Psoas muscle (tissue), 8 donors: Measurements from ENCODE around the gene DISC1. TPM values are rescaled to one million over a fixed set of nuclear protein-coding genes. Genes with fewer than 3 reads are reported as not detected.

Experiments
- ATAC-seq, 4 donors: fragments of 200-7000 bp; cut with Tn5 transposase; one replicate each; pipeline ENCODE4 v1.9.1; 2020; ENCODE audit warnings: moderate library complexity in 3 of 4, mild to moderate bottlenecking in 2 of 4
- DNase-seq, 2 donors: peaks; one replicate each; pipeline ENCODE4 v3.0.0-alpha.2; 2020
- H3K27ac ChIP-seq: fragments of 200-600 bp; one replicate; pipeline ENCODE4 v1.8.0; 2022
- H3K27me3 ChIP-seq, 3 donors: fragments of 200-600 bp in 1 of 3; one replicate each; pipeline versions ENCODE4 v1.6.1 to v1.8.0; 2013 to 2022; ENCODE audit warnings: low read length in 2 of 3, mild to moderate bottlenecking in 2 of 3, moderate library complexity in 1 of 3; ENCODE audit not compliant: insufficient read depth in 3 of 3
- H3K36me3 ChIP-seq, 2 donors: fragments of 200-600 bp in 1 of 2; one replicate each; pipeline versions ENCODE4 v1.6.1 to v1.8.0; 2013 to 2022; ENCODE audit warnings: low read depth in 1 of 2, mild to moderate bottlenecking in 1 of 2, moderate library complexity in 1 of 2; ENCODE audit not compliant: insufficient read depth in 1 of 2
- H3K4me1 ChIP-seq: fragments of 200-600 bp; one replicate; pipeline ENCODE4 v1.8.0; 2022
- H3K4me3 ChIP-seq: fragments of 200-600 bp; one replicate; pipeline ENCODE4 v1.8.0; 2022; ENCODE audit warnings: mild to moderate bottlenecking
- H3K9me3 ChIP-seq: fragments of 200-600 bp; one replicate; pipeline ENCODE4 v1.8.0; 2022
- WGBS, 3 donors: extraction: QIAGEN DNeasy Blood & Tissue Kit; methylation state at CpG; one replicate each; pipeline versions ENCODE4 v1.1.6 to v1.1.7; 2013; 5-methylcytosine and 5-hydroxymethylcytosine counted together
- intact Hi-C, 2 donors: fragments of 100-400 bp; cut with DNase I; formaldehyde crosslinking; loops; one replicate each; pipeline versions ENCODE4 v1.11.0 to v1.14.2; 2022
- polyA plus RNA-seq, 3 donors: library from polyadenylated mRNA; stranded (reverse); fragments of 200-250 nt; gene quantifications; one replicate each; pipeline ENCODE4 v1.2.3, GENCODE V29; 2013
- total RNA-seq, 4 donors: library from RNA; stranded (reverse); fragmentation: NEBNext Ultra II Directional in 2 of 4; extraction: Animal tissue kit (Norgen Biotek cat#: 25700) in 2 of 4; gene quantifications; one replicate each; pipeline versions ENCODE4 v1.2.1 to v1.2.4, GENCODE V29; 2021 to 2023
- TF ChIP-seq, protein P1 (sequence below): fragments of 200-600 bp; IDR thresholded peaks from one replicate; pipeline ENCODE4 v1.8.0; 2022; ENCODE audit warnings: antibody characterized with exemption
- donor health status: healthy with polysubstance abuse.
- donor health status: DM: no; HTN: no; CAD: no; lungs with moderate emphysema.
- donor health status: Bipolar disorder and iron deficiency.
- donor health status: healthy.
- donor health status: DM: yes; HTN: yes; CAD: no.
- donor health status: DM: no; HTN: no; CAD: no.
- donor health status: DM: no; HTN: no; CAD: no.
- donor health status: DM: yes; HTN: yes; CAD: no.

Gene DISC1
- total and polyA plus RNA-seq, 7 donors = 0.35 to 2.8 (median 1.6) TPM

DNA sequence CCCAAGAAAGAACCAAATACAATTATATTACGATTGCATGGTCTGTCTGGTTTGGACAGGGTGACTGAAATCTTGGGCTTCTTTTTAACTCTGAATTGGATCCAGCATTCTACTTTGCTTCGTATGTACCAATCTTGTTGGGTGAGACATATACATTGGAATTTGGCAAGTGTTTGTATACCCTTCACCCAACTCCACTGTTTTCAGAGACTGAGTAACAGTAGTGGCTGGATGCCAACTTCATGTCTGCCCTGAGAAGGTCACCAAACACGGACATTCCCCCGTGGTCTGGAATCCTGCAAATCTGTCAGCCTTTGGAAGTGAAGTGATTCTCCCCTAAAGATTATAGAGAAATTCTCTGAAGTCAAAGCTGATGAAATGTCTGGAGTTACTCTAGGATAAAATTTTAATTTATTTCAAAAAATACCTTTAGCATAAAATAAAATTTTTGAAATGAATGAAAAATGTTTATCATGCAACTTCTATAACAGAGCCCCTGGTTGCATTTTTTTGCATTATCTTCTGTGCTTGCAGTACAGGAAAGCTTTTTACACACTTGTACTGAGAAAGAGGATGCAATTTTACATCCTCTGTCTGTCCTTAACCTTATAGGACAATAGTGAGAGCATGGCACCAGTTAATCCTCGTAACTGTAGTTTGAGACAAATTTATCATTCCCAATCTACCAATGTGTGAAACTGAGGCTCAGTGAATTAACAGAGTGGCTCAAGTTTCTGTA is 201.8 kb downstream of the DISC1 start:
- ATAC-seq (peak in 3 of 4 donors; percentile 19 to 63 (median 40)), DNase-seq (no peak)
- intact Hi-C loops = no loop called here
- whole genome bisulfite sequencing, 3 donors = 44 to 49% (median 48%) methylated on average over 5 of the region's 5 CpGs
- Histone ChIP-seq H3K36me3 (no peaks in the 10 kb centered on the region), H3K27me3 (no peaks in the 10 kb centered on the region), H3K4me1 (no peaks in the 10 kb centered on the region), H3K4me3 (no peak overlapping the region), H3K9me3 (no peaks in the 10 kb centered on the region), H3K27ac (no peak overlapping the region)
- TF ChIP-seq, protein P1, sequence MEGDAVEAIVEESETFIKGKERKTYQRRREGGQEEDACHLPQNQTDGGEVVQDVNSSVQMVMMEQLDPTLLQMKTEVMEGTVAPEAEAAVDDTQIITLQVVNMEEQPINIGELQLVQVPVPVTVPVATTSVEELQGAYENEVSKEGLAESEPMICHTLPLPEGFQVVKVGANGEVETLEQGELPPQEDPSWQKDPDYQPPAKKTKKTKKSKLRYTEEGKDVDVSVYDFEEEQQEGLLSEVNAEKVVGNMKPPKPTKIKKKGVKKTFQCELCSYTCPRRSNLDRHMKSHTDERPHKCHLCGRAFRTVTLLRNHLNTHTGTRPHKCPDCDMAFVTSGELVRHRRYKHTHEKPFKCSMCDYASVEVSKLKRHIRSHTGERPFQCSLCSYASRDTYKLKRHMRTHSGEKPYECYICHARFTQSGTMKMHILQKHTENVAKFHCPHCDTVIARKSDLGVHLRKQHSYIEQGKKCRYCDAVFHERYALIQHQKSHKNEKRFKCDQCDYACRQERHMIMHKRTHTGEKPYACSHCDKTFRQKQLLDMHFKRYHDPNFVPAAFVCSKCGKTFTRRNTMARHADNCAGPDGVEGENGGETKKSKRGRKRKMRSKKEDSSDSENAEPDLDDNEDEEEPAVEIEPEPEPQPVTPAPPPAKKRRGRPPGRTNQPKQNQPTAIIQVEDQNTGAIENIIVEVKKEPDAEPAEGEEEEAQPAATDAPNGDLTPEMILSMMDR = no peak

DNA sequence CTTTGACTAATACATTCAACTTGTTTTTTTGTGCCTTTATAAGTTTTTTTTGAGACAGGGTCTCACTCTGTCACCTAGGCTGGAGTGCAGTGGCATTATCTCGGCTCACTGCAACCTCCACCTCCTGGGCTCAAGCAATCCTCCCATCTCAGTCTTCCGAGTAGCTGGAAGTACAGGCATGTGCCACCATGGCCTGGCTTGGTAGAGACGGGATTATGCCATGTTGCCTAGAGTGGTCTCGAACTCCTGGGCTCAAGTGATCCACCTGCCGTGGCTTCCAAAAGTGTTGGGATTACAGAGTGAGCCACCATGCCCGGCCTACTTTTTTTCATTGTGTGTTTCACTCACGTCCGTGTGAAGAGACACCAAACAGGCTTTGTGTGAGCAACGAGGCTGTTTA is 202.7 kb downstream of the DISC1 start:
- DNase-seq (no peak), ATAC-seq (no peak)
- intact Hi-C loops = no loop called here
- no peak overlapping the region for H3K4me3 ChIP-seq
- no peaks in the 10 kb centered on the region for H3K9me3 ChIP-seq
- no peaks in the 10 kb centered on the region for H3K27me3 ChIP-seq
- H3K4me1 ChIP-seq = no peaks in the 10 kb centered on the region
- no peak overlapping the region for H3K27ac ChIP-seq
- 84 to 87% (median 86%) methylated on average over 9 of the region's 9 CpGs for WGBS, 3 donors
- TF ChIP-seq, protein P1 = no peak
- H3K36me3 ChIP-seq = no peaks in the 10 kb centered on the region

DNA sequence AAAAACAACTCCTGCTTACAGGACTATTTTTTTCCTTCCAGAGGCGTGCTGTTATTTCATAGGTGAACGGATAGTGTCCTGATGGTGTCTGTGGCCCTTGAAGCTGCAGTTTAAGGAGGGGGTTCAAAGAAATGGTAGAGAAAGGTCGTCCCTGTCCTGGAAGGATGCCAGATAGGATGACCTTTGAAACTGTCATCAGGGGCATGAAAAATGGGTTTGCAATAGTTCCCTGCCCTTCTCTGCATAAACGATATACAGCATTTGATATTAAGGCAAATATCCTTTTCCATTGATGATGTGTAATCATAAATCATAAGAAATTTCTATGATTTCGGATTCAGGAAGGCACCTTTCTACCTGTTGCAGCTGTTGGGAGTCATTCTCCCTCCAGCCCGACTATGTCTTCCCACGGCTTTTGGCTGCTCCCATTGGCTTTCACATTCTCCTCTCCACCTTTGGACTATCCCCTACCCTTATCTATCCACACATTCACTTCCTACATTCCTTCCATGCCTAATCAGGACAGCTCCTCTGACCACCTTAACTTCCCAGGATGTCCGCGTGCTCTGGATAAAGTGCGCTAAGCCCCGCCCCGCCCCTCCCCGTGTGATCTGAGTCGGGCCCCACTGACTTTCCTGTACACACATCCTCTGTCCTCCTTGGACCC is 209.8 kb downstream of the DISC1 start:
- Histone ChIP-seq H3K4me1 (no peaks in the 10 kb centered on the region), H3K9me3 (no peaks in the 10 kb centered on the region), H3K36me3 (no peaks in the 10 kb centered on the region), H3K4me3 (no peak overlapping the region), H3K27me3 (no peaks in the 10 kb centered on the region), H3K27ac (no peak overlapping the region)
- DNase-seq = no peak
- ATAC-seq = no peak
- TF ChIP-seq, protein P1 = no peak
- intact Hi-C loops = loop anchor here in 1 of 2 donors (5.0 kb wide), 1 partner anchor 384 kb away; no protein-coding TSS in a partner anchor
- WGBS, 3 donors = 85 to 90% (median 89%) methylated on average over 14 of the region's 14 CpGs

DNA sequence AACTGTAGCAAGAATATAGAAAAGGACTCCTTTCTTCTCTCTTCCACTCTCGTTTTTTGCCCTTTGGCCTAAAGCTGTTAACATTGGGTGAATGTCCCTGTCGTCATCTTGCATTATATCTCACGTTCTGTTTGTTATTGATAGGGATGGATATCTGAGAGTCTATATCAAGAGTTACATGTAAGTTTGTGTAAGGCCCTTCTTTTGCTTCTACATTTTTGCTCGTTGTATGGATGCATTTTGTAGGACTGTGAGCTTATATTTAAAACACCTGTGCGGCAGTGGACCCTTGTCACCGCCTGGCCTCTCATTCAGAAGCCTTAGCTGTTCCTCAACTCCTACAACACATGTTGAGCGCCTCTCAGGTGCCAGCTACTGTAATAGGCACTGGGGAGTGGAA is 211.9 kb downstream of the DISC1 start:
- Histone ChIP-seq H3K27me3 (no peaks in the 10 kb centered on the region), H3K27ac (no peak overlapping the region), H3K36me3 (no peaks in the 10 kb centered on the region), H3K9me3 (no peaks in the 10 kb centered on the region), H3K4me3 (no peak overlapping the region), H3K4me1 (no peaks in the 10 kb centered on the region)
- TF ChIP-seq, protein P1 = no peak
- intact Hi-C loops = loop anchor here in 1 of 2 donors (5.0 kb wide), 1 partner anchor 386 kb away; no protein-coding TSS in a partner anchor
- WGBS, 3 donors = 90 to 91% (median 91%) methylated on average over 7 of the region's 7 CpGs
- ATAC-seq (no peak), DNase-seq (no peak)
